GM12891 (cell line): Measurements from ENCODE around the gene PCDH12.

Source experiments
- PAX5 ChIP-seq: IDR thresholded peaks from 2 replicates; pipeline ENCODE4 v1.6.1; 2011; ENCODE audit warnings: low read length, moderate library complexity, mild to moderate bottlenecking; ENCODE audit not compliant: insufficient read depth, severe bottlenecking
- POLR2A ChIP-seq: IDR thresholded peaks from 2 replicates; pipeline ENCODE4 v1.6.1; 2011; ENCODE audit warnings: low read depth, low read length, control low read depth
- POLR2AphosphoS5 ChIP-seq: IDR thresholded peaks from 2 replicates; pipeline ENCODE4 v1.6.1; 2011; ENCODE audit warnings: low read depth, low read length, control low read depth
- POU2F2 ChIP-seq: IDR thresholded peaks from 2 replicates; pipeline ENCODE4 v1.6.1; 2011; ENCODE audit warnings: low read depth, mild to moderate bottlenecking, control low read depth, low read length, moderate library complexity
- SPI1 ChIP-seq: IDR thresholded peaks from 2 replicates; pipeline ENCODE4 v1.6.1; 2011; ENCODE audit warnings: low read depth, low read length, control low read depth
- TAF1 ChIP-seq: IDR thresholded peaks from 2 replicates; pipeline ENCODE4 v1.6.1; 2011; ENCODE audit warnings: low read depth, low read length, control low read depth

DNA sequence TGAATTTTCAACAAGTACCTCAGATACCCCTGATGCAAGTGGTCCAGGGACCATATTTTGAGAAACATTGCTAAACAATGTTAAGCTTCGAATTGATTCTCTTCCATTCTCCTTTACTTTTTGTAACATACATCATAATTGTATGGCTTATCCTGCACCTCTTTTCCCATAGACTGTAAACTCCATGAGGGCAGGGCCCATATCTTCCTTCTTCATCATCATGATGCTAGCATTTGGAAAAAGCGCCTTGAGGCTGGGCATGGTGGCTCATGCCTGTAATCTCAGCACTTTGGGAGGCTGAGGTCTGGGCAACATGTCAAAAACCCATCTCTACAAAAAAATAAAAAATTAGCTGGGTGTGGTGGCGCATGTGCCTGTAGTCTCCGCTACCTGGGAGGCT lies 48.8 kb downstream of the PCDH12 start:
- TF ChIP-seq POLR2AphosphoS5: no peak
- TF ChIP-seq TAF1: no peak
- TF ChIP-seq POLR2A: no peak
- TF ChIP-seq PAX5: no peak
- no peak for TF ChIP-seq SPI1
- TF ChIP-seq POU2F2: no peak
